ENCODE results near the gene PRKG2. TPM values are rescaled to one million over a fixed set of nuclear protein-coding genes. Genes with fewer than 3 reads are reported as not detected.

The PRKG2 gene
- total and polyA plus RNA-seq, 2 of the 13 experiments (the other 11 are each of a cell fraction or from before 2014, with no cell fraction given) = 0.04 TPM

GRCh38 chr4:81069706-81070331, 145.2 kb downstream of the PRKG2 start (continued):
- TF ChIP-seq HNF1A (IDR thresholded peaks at IDR 0.05; ENCODE audit: low read depth) (no peak), HNF1A (CRISPR knock-in tag; IDR thresholded peaks at IDR 0.05; ENCODE audit: borderline replicate concordance) (no peak), MYNN (CRISPR knock-in tag; IDR thresholded peaks at IDR 0.05; ENCODE audit: low read depth) (no peak)

GRCh38 chr4:81065446-81065845, 149.6 kb downstream of the PRKG2 start:
- in situ Hi-C loops (cut with HindIII; ENCODE audit: extremely low pct_ligation_motif_present, low pct_unique_long_range_greater_than_20kb) = no loop called here
- CTCF ChIA-PET (ENCODE audit: low intra/inter-chr PET ratio, low total read pairs) = no interaction called here
- BruUV-seq (replicated peaks) = no TSS peak
- DNase-seq (ENCODE audit: low spot score) = no peak
- Histone ChIP-seq H3K27me3 (ENCODE audit: control insufficient read depth in 1 of 2, insufficient read depth in 2 of 2, low read length in 2 of 2) (no peaks in the 10 kb centered on the region), H3K4me1 (ENCODE audit: insufficient read depth, low read length) (peaks cover 7% of the 10 kb centered on the region; the same call in 1 of the 2 replicates), H3K4me3 (replicated peaks in 1 of 3; ENCODE audit: insufficient read depth in 1 of 3, low read depth in 2 of 3, low read length in 3 of 3) (no peak overlapping the region), H3K27ac (ENCODE audit: extremely low read length, insufficient read depth, low read length) (no peak overlapping the region), H2AFZ (ENCODE audit: low read length) (no peak overlapping the region), H3K4me2 (ENCODE audit: low read depth, low read length) (no peak overlapping the region), H3K9ac (ENCODE audit: insufficient read depth, low read depth, low read length) (no peak overlapping the region), H4K20me1 (ENCODE audit: insufficient read depth, low read length) (no peaks in the 10 kb centered on the region), H3K36me3 (replicated peaks in 1 of 2; ENCODE audit: control insufficient read depth in 1 of 2, insufficient read depth in 2 of 2, low read length in 2 of 2) (no peaks in the 10 kb centered on the region), H3K9me3 (ENCODE audit: low read length) (no peaks in the 10 kb centered on the region), H3K79me2 (ENCODE audit: insufficient read depth, low read length) (no peaks in the 10 kb centered on the region)
- POLR2A ChIA-PET = no interaction called here
- no peak for TF ChIP-seq MXD3 (CRISPR knock-in tag; IDR thresholded peaks at IDR 0.05)
- no peak for TF ChIP-seq DZIP1 (CRISPR knock-in tag; IDR thresholded peaks at IDR 0.05)
- TF ChIP-seq POLR2A (IDR thresholded peaks at IDR 0.05; ENCODE audit: insufficient read depth in 1 of 2, low read depth in 2 of 2, low read length in 2 of 2) = no peak
- no peak for TF ChIP-seq BATF2 (CRISPR knock-in tag; IDR thresholded peaks at IDR 0.05)
- TF ChIP-seq PAF1 (CRISPR knock-in tag; IDR thresholded peaks at IDR 0.05) = no peak
- TF ChIP-seq IKZF1 (IDR thresholded peaks at IDR 0.05) = no peak
- whole genome bisulfite sequencing (ENCODE audit: low lambda C conversion rate) = 0% methylated on average over 5 of the region's 5 CpGs
- intact Hi-C loops (cut with micrococcal nuclease; ENCODE audit: unreplicated experiment) = no loop called here
- FAIRE-seq = no peak
- ATAC-seq = no peak
